ENCODE measurements around the gene C11orf98. TPM values are rescaled to one million over a fixed set of nuclear protein-coding genes. Genes with fewer than 3 reads are reported as not detected.

The C11orf98 gene
- total and polyA plus RNA-seq, 2 donors (not counting 1 experiment from before 2014, with no cell fraction given), result 33.4 to 38.2 TPM

DNA sequence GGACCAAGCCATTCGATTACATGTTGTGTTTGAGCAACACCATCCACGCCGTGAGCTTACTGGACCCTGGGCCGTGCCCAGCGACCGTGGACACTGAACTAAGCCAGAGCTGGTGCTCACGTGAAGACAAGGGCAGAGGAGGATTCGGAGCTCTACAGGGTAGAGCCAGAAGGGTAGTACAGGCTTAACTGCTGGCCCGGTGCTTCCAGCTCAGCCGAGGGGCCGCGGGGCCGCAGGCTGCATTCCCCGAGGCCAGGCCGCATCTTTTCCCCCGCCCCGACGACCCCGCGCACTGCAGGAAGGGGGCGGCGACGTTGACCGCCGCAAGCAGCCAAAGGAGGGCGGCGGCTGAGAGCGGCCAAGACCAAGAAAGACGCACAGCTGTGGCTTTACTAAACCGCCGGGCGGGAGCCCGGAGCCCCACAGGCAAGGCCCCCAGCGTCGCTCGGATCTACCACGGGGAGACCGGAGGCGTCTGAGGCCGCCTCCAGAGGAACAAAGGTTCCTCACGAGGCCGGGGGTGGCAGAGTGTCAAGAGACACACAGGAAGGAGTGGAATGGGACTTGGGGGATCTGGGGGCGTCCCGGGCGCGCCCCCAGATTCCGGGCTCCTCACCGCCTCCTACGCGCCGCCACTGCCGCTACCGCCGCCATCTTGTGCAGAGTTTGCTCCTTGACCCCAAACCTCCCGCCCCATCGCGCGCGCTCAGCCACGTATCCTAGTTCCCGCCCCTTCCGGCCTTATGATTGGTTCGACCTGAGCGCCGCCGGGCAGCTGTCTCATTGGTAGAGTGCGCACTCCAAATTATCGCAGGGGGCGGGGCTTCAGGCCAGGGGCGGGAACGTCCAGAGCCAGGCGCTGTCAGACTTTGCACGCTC, 18.8 kb downstream of the C11orf98 start, which contains the start of gene GANAB:
Gene GANAB (minus strand): TSS at position 668 of the 879 bp plus-strand sequence. CDS start 14 bp downstream, at position 654.
- H3K4me1 ChIP-seq (ENCODE audit: control insufficient read depth, extremely low read depth, insufficient read depth, low read length), result peaks cover 8% of the 10 kb centered on the region
- peaks cover 15% of the 10 kb centered on the region for H3K36me3 ChIP-seq (ENCODE audit: control insufficient read depth, insufficient read depth, low read length)
- H3K27me3 ChIP-seq (ENCODE audit: control insufficient read depth, insufficient read depth, low read length), result no peaks in the 10 kb centered on the region
- no peaks in the 10 kb centered on the region for H3K9me3 ChIP-seq (ENCODE audit: control insufficient read depth, insufficient read depth, low read depth, low read length)
- H3K9ac ChIP-seq (ENCODE audit: insufficient read depth, low read length), result peak within 1 kb of the TSS; percentile 90
- no peak for TF ChIP-seq EZH2 (IDR thresholded peaks at IDR 0.05; ENCODE audit: low read length, missing control alignments)
- TF ChIP-seq, protein P1, sequence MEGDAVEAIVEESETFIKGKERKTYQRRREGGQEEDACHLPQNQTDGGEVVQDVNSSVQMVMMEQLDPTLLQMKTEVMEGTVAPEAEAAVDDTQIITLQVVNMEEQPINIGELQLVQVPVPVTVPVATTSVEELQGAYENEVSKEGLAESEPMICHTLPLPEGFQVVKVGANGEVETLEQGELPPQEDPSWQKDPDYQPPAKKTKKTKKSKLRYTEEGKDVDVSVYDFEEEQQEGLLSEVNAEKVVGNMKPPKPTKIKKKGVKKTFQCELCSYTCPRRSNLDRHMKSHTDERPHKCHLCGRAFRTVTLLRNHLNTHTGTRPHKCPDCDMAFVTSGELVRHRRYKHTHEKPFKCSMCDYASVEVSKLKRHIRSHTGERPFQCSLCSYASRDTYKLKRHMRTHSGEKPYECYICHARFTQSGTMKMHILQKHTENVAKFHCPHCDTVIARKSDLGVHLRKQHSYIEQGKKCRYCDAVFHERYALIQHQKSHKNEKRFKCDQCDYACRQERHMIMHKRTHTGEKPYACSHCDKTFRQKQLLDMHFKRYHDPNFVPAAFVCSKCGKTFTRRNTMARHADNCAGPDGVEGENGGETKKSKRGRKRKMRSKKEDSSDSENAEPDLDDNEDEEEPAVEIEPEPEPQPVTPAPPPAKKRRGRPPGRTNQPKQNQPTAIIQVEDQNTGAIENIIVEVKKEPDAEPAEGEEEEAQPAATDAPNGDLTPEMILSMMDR (conservative IDR thresholded peaks at IDR 0.05 in 1 of 2, IDR thresholded peaks at IDR 0.05 in 1 of 2; ENCODE audit: low read depth in 1 of 2, low read length in 2 of 2), result no peak
- DNase-seq (ENCODE audit: low read depth in 2 of 2), result peak; percentile 96
- peaks cover 48% of the 10 kb centered on the region for H3K79me2 ChIP-seq (ENCODE audit: control insufficient read depth, insufficient read depth, low read length)
- H3K4me3 ChIP-seq (replicated peaks in 1 of 4; ENCODE audit: control extremely low read depth in 1 of 4, insufficient read depth in 1 of 4, low read depth in 3 of 4, low read length in 4 of 4), result peak within 1 kb of the TSS; percentile 73 to 96 (median 79)
- H4K20me1 ChIP-seq (ENCODE audit: control insufficient read depth, extremely low read depth, insufficient read depth, low read length), result no peaks in the 10 kb centered on the region
- H3K4me2 ChIP-seq (ENCODE audit: extremely low read depth, insufficient read depth, low read length), result peak within 1 kb of the TSS; percentile 97
- no peak within 1 kb of the TSS for H2AFZ ChIP-seq (ENCODE audit: low read length)
- H3K27ac ChIP-seq (ENCODE audit: insufficient read depth, low read length), result peak within 1 kb of the TSS; percentile 88

DNA sequence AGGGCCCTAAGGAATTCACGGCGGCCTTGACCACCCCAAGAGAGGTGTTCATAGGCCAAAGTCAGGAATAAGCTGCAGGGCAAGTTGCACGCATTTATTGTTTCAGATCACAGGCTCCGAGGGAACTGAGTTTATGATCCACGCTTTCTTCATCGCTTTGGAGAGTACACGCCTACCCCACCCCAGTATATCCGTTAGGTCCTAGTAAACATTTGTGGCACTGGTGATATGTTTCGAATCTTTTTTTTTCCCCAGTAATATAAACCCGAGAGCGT, 19.4 kb downstream of the C11orf98 start:
- no peak for TF ChIP-seq EZH2 (IDR thresholded peaks at IDR 0.05; ENCODE audit: low read length, missing control alignments)
- TF ChIP-seq, protein P1 (conservative IDR thresholded peaks at IDR 0.05 in 1 of 2, IDR thresholded peaks at IDR 0.05 in 1 of 2; ENCODE audit: low read depth in 1 of 2, low read length in 2 of 2), result no peak
- Histone ChIP-seq H2AFZ (ENCODE audit: low read length) (no peak overlapping the region), H3K27ac (ENCODE audit: insufficient read depth, low read length) (peak overlapping the region; percentile 88), H3K4me1 (ENCODE audit: control insufficient read depth, extremely low read depth, insufficient read depth, low read length) (peaks cover 8% of the 10 kb centered on the region), H3K27me3 (ENCODE audit: control insufficient read depth, insufficient read depth, low read length) (no peaks in the 10 kb centered on the region), H3K4me2 (ENCODE audit: extremely low read depth, insufficient read depth, low read length) (peak overlapping the region; percentile 97), H3K36me3 (ENCODE audit: control insufficient read depth, insufficient read depth, low read length) (peaks cover 16% of the 10 kb centered on the region), H3K4me3 (replicated peaks in 1 of 4; ENCODE audit: control extremely low read depth in 1 of 4, insufficient read depth in 1 of 4, low read depth in 3 of 4, low read length in 4 of 4) (peak overlapping the region; percentile 73 to 96 (median 79)), H3K9ac (ENCODE audit: insufficient read depth, low read length) (peak overlapping the region; percentile 90), H3K79me2 (ENCODE audit: control insufficient read depth, insufficient read depth, low read length) (peaks cover 49% of the 10 kb centered on the region), H4K20me1 (ENCODE audit: control insufficient read depth, extremely low read depth, insufficient read depth, low read length) (no peaks in the 10 kb centered on the region), H3K9me3 (ENCODE audit: control insufficient read depth, insufficient read depth, low read depth, low read length) (no peaks in the 10 kb centered on the region)
- no peak for DNase-seq (ENCODE audit: low read depth in 2 of 2)

DNA sequence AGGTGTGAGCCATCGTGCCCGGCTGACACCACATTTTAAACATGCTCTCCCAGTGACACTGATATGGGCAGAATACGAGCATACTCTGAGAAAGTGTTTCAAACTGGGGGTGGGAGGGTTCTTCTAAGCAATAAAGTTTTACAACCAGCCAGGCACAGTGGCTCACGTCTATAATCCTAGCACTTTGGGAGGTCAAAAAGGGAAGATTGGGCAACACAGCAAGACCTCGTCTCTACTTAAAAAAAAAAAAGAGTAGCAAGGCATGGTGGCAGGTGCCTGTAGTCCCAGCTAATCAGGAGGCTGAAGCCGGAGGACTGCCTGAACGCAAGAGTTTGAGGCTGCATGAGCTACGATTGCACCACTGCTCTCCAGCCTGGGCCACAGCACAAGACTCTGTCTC, 20.8 kb downstream of the C11orf98 start:
- Histone ChIP-seq H3K27ac (ENCODE audit: insufficient read depth, low read length) (no peak overlapping the region), H2AFZ (ENCODE audit: low read length) (no peak overlapping the region), H3K27me3 (ENCODE audit: control insufficient read depth, insufficient read depth, low read length) (no peaks in the 10 kb centered on the region), H3K79me2 (ENCODE audit: control insufficient read depth, insufficient read depth, low read length) (peaks cover 51% of the 10 kb centered on the region), H3K4me1 (ENCODE audit: control insufficient read depth, extremely low read depth, insufficient read depth, low read length) (peaks cover 8% of the 10 kb centered on the region), H3K4me3 (replicated peaks in 1 of 4; ENCODE audit: control extremely low read depth in 1 of 4, insufficient read depth in 1 of 4, low read depth in 3 of 4, low read length in 4 of 4) (no peak overlapping the region), H3K9me3 (ENCODE audit: control insufficient read depth, insufficient read depth, low read depth, low read length) (no peaks in the 10 kb centered on the region), H3K9ac (ENCODE audit: insufficient read depth, low read length) (no peak overlapping the region), H4K20me1 (ENCODE audit: control insufficient read depth, extremely low read depth, insufficient read depth, low read length) (no peaks in the 10 kb centered on the region), H3K4me2 (ENCODE audit: extremely low read depth, insufficient read depth, low read length) (no peak overlapping the region), H3K36me3 (ENCODE audit: control insufficient read depth, insufficient read depth, low read length) (peaks cover 12% of the 10 kb centered on the region)
- DNase-seq (ENCODE audit: low read depth in 2 of 2), result no peak
- no peak for TF ChIP-seq EZH2 (IDR thresholded peaks at IDR 0.05; ENCODE audit: low read length, missing control alignments)
- TF ChIP-seq, protein P1 (conservative IDR thresholded peaks at IDR 0.05 in 1 of 2, IDR thresholded peaks at IDR 0.05 in 1 of 2; ENCODE audit: low read depth in 1 of 2, low read length in 2 of 2), result no peak
